DMS114 treated with DMSO at 0.1 percent for 48 hours (cell line): ENCODE results near the gene PRSS38.

Experiments
- DNase-seq: peaks from one replicate; lab custom pipeline; 2025; ENCODE audit not compliant: unreplicated experiment; lab: John Stamatoyannopoulos, UW

PRSS38 gene

DNA sequence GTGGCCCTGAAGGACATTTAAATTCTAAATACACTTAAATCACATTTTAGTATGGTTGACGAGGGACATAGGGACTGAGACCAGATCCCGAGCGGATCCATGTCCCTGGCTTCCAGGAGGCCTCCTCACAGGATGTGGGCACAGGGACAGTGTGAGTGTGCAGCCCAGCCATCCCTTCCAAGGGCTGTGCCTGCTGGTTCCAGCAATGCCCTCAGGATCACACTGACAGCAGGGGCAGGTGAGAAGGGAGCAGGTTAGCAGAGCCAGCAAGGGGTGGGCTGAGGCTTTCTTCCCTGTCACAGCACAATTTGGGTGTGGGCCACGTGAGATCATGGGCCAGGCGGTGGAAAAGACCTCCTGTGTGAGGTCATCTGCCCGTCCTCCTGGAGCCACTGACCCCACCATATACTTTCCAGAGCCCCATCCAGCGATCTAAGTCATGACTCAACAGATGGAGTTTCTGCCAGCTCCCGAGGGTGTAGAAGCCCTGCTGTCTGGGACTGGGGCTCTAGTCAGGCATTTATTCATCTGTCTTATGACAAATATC is 37.0 kb upstream of the PRSS38 start:
- no peak for DNase-seq

DNA sequence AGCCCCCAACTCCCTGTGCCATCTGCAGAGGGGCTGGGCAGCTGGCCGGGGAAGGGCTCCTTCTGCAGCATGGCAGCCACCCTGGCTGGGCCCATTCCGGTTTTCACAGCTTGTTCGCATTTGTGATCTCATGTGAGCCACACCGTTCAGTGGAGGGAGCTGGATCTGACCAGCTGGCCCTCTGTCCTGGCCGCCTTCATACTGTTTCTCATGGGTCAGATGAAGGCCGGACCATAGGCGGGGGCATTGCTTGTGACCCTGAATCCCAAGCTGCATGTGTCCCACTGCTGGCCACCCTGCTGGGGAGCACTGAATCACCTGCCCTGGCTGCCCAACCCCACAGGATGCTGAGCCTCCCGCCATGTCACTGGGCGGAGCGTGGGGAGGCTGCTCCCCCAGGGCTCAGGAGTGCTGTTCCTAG is 36.4 kb upstream of the PRSS38 start:
- DNase-seq, result no peak

DNA sequence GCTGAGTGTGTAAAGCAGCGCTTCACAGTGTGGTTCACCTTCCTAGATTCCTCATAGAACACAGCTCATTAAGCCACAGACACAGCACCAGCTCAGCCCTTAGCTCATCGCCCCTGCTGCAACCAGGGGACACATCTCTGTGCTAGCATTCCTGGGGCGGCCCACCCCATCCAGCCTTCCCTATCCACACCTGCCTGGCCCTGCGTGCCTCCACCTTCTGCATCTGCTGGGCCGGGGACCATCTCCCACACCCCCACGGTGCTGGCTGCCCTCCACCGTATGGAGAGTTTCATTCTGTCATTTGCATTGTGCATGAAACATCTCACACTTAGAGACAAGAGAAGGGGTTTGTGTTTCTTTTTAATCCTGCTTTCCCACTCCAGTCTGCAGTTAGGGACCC is 35.8 kb upstream of the PRSS38 start:
- no peak for DNase-seq

DNA sequence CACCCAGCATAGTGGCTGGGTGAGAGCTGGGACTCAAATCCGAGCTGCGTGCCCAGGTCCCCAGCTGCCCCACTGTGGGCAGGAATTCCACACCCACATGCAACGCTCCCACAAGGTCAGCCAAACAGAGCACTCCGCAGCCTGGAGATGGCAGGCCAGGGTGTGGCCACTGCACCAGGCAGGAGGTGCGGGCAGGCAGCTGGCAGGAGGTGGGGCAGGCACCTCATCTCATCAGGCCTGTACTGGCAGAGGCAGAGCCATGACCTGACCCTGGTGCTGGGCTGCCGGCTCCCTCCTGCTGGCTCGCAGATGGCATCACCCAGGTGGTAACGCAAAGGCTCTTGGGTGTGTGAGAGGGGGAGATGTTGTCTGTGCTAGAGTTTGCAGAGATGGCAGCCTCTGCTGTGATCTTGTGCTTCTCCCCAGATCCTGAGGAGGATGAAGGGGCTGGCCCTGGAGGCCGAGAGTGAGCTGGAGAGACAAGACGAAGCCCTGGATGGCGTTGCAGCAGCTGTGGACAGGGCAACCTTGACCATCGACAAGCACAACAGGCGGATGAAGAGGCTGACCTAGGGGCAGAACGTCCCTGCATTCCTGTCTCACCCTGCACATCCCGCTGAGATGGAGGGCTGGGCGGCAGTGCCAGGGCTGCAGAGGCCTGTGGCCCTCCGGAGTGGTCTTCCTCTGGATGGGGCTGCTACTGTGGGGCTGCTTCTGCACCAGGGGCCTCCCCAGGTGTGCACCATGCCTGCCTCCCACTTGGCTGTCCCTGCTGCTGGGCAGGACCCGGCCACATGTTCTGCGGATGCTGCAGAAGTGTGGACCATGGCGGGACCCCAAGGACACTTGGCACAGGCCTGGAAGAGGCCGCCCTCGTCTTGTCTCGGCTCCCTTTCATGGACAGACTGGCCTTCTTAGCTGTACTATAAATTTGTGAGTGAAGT is 35.1 kb upstream of the PRSS38 start:
- no peak for DNase-seq

DNA sequence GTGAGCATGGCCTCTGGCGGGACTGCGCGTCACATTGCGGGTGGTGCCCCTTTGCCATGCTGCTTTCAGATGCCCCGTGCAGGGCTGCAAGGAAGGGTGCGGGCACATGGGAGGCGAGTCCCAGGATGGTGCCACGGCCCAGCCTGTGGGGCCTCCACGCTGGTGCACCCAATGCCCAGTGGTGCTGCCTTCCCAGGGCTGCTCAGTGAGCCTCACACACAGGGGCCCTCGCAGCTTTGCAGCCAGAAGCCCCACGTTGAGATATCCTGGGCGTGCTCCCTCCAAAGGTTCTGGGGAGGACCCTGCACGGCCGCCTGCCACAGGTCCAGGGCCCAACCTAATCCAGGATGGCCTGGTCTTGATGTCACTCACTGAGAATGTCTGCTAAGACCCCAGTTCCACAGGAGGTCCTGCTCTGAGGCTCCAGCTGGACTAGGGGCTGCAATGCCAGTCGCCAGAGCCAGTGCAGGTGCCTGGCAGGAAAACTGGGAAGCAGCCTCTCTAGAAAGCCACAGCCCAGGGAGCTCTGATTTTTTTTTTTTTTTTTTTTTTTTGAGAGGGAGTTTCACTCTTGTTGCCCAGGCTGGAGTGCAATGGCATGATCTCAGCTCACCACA is 34.1 kb upstream of the PRSS38 start:
- no peak for DNase-seq

GRCh38 chr1:227782226-227782625 is 33.2 kb upstream of the PRSS38 start:
- DNase-seq, result no peak

DNA sequence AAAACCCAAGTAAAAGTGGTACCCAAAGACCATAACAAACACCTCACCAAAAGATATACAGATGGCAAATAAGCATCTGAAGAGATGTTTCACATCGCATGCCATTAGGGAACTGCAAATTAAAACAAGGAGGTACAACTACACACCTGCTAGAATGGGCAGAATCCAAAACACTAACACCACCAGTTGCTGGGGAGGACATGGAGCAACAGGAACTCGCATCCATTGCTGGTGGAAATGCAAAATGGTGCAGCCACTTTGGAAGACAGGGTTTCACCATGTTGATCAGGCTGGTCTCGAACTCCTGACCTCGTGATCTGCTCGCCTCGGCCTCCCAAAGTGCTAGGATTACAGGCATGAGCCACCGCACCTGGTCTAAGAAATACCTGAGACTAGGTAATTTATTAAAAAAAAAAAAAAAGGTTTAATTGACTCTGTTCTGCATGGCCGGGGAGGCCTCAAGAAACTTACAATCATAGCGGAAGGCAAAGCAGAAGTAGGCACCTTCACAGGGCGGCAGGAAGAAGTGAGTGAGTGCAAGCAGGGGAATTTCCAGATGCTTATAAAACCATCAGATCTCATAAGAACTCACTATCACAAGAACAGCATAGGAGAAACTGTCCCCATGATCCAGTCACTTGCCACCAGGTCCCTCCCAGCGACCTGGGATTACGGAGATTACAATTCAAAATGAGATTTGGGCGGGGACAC is 30.2 kb upstream of the PRSS38 start:
- no peak for DNase-seq

DNA sequence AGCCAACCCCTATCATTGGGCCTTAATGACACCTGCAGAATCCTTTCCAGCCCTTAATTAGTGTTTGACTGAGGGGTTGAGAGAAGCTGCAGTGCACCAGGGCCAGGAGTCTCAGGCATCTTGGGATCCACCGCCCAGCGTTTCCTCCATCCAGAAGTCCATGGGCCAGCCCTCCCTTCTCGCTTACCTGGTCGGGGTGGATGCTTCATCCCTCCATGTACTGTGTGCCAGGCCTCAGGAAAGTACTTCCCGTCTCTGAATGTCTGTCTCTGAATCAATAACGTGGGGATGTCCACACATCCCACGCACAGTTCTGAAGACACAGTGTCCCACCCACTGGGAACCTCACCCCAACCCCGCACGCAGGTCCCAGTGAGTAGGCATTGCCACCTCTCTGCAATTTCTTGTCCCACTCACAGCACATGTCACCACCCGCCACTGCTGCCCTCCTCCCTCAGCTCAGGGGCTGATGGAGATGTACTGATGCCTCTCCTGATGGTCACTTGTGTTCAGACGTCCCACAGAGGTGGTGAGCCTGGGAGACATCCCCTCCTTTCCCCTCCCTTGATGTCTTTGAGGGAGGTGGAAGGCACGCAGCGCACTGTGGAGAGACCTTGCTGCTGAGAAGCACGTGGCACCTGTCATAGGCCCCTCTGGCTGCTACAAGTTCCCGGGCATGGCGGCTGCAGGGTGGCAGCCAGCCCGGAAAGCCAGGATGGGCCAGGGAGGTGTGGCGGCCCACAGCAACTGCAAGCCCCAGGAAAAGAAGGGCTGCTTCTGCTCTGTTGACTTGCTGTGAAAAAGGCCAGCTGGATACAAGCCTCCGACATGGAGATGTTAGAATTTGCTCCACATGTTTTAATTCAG is 29.4 kb upstream of the PRSS38 start:
- DNase-seq, result no peak

- DNase-seq, result no peak
Observed at GRCh38 chr1:227786673-227787512, 28.6 kb upstream of the PRSS38 start.

DNA sequence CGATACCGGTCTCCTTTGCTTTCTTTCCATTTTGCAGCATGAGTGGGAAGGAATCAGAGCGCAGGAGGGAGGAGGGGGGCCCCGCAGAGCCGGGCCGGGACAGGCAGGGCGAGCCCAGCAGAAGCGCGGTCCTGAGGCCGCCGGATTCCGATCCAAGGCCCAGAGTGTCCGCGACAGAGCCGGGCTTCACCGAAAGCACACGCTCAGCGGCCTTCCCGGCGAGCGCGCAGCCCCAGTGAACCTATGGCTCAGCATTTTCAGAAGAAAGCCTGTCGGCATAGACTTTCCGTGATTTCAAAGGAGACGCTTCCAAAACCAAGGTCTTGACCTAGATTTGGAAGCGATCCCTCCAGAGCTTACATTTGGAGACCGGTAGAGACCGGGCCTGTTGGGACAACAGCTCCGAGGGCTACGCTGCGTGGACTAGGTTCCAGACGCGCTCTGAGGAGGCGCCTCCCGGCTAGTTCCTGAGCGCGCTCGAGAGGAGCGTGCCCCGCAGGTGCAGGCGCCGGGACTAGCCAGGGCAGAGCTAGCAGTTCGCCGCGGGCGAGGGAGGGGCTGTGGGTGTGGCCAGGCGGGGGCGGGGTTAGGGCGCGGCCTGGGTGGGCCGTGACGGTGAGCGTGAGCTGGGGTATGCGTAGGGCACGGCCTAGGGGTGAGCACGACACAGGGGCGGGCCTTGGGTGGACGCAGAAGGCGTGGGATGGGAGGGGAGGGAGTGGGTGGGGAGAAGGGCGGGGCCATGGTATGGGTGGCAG is 27.8 kb upstream of the PRSS38 start:
- DNase-seq, result peak; percentile 55

DNA sequence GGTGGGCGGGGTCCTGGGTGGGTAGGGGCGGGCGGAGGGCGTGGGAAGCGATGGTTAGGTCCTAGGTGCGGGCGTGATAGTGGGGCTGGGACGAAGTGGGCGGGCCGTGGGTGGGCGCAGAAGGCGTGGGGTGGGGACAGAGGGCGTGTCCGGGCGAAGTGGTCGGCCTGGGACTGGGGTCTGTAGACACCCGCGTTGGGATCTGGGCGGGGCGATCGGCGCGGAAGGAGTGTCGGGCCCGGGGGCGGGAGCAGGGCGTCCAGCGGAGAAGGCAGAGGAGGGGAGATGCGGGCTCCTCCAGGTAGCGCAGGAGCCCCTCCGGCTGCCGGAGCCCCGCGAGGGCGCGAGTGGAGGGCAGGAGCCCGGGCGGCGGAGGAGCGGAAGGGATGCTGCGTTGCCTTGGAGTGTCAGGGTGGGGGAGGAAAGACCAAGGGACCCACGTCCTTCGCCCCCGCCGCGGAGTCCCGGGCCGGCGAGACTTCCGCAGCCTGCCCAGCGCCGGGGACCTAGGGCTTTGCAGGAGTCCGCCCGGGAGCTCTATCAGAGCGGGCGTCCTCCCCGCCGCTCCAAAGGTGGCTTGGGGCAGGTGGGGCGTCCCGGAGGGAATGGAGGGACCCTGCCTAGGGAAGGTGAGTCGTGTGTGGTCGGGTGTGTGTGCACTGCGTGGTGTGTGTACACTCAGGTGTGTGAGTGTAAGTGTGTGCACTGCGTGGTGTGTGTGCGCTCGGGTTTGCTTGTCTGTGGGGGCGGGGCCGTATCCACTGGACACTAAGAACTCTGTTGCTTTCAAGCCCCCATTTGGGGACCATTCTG is 27.0 kb upstream of the PRSS38 start:
- DNase-seq, result peak; percentile 29

- DNase-seq, result no peak
Observed at GRCh38 chr1:227789084-227790033, 26.1 kb upstream of the PRSS38 start.

- no peak for DNase-seq
Observed at GRCh38 chr1:227790034-227790400, 25.5 kb upstream of the PRSS38 start.

DNA sequence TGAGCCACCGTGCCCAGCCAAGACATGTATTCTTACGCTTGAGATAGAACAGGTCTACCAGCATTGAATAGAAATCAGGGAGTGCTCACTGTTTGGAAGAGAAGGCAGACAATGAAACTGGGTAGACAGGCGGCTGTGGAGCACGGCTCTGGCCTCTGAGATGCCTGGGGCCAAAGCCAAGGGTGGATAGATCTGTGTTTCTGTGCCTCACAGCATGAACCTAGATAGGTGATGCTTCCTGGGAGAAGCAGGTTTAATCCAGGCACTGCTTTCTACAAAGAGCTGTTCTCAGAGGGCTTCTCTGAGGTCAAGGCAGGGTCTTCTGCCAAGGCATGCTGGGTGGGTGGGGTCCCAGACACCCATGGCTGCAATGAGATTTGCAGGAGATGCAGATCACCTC is 24.6 kb upstream of the PRSS38 start:
- no peak for DNase-seq

- DNase-seq, result no peak
Observed at GRCh38 chr1:227791425-227792143, 23.9 kb upstream of the PRSS38 start.
